DMS79 treated with DMSO at 0.1 percent for 48 hours (cell line): ENCODE results near the gene NEAT1.
"Not testable (repeated sequence)": the region's sequence is repeated elsewhere in the genome, so short reads cannot be mapped to it uniquely, and the experiment has no call there.

Source experiments
- DNase-seq: peaks from one replicate; lab custom pipeline; 2025; lab: John Stamatoyannopoulos, UW

NEAT1 gene

GRCh38 chr11:65448418-65449105 lies 26.0 kb downstream of the NEAT1 start:
- DNase-seq: no peak

GRCh38 chr11:65451301-65451700 lies 28.7 kb downstream of the NEAT1 start:
- not testable (repeated sequence) for DNase-seq

GRCh38 chr11:65452259-65452658 lies 29.7 kb downstream of the NEAT1 start:
- not testable (repeated sequence) for DNase-seq

- DNase-seq: no peak
Measured at GRCh38 chr11:65452806-65453490, 30.4 kb downstream of the NEAT1 start.

- no peak for DNase-seq
Measured at GRCh38 chr11:65454311-65454695, 31.7 kb downstream of the NEAT1 start.

GRCh38 chr11:65454696-65455456 lies 32.3 kb downstream of the NEAT1 start:
- DNase-seq: peak; percentile 83

- DNase-seq: no peak
Measured at GRCh38 chr11:65456418-65456817, 33.8 kb downstream of the NEAT1 start.

GRCh38 chr11:65459552-65459951 lies 37.0 kb downstream of the NEAT1 start:
- DNase-seq: no peak

- not testable (repeated sequence) for DNase-seq
Measured at GRCh38 chr11:65465471-65465870, 42.9 kb downstream of the NEAT1 start.

- DNase-seq: not testable (repeated sequence)
Measured at GRCh38 chr11:65467306-65467705, 44.7 kb downstream of the NEAT1 start.

GRCh38 chr11:65468874-65469333 lies 46.3 kb downstream of the NEAT1 start:
- DNase-seq: peak; percentile 23

- no peak for DNase-seq
Measured at GRCh38 chr11:65470433-65471049, 47.9 kb downstream of the NEAT1 start.

- no peak for DNase-seq
Measured at GRCh38 chr11:65471447-65471891, 48.9 kb downstream of the NEAT1 start.

GRCh38 chr11:65472588-65473277 lies 50.1 kb downstream of the NEAT1 start:
- not testable (repeated sequence) for DNase-seq

- DNase-seq: no peak
Measured at GRCh38 chr11:65473278-65473860, 50.8 kb downstream of the NEAT1 start.

GRCh38 chr11:65474864-65475263 lies 52.3 kb downstream of the NEAT1 start:
- no peak for DNase-seq

- DNase-seq: no peak
Measured at GRCh38 chr11:65476632-65477148, 54.1 kb downstream of the NEAT1 start.

- DNase-seq: peak; percentile 90
Measured at GRCh38 chr11:65477149-65477965, 54.8 kb downstream of the NEAT1 start.

GRCh38 chr11:65478388-65479183 lies 56.0 kb downstream of the NEAT1 start:
- no peak for DNase-seq
